Spleen (tissue), 7 donors: ENCODE results near the gene ITPKB.

Experiments
- CTCF ChIP-seq, 11 experiments: fragments of 200-600 bp in 7 of 11; fragments of 450-650 bp in 4 of 11; sonication (generic) in 4 of 11; IDR thresholded peaks in 8 of 11; conservative IDR thresholded peaks in 3 of 11; 1 replicate in 7 of 11; 2 replicates in 4 of 11; pipeline versions ENCODE4 v1.4.0 to v1.8.0; 2016 to 2021; ENCODE audit warnings: antibody characterized with exemption in 11 of 11, inconsistent platforms in 4 of 11, mild to moderate bottlenecking in 1 of 11
- POLR2A ChIP-seq, 3 donors: fragments of 450-650 bp; IDR thresholded peaks; one replicate each; pipeline ENCODE4 v1.5.1; 2017; ENCODE audit warnings: antibody characterized with exemption in 3 of 3, mild to moderate bottlenecking in 1 of 3
- POLR2AphosphoS5 ChIP-seq, 3 donors: sonication (generic); formaldehyde crosslinking; IDR thresholded peaks; one replicate each; pipeline ENCODE4 v1.5.1; 2017; ENCODE audit warnings: antibody characterized with exemption in 3 of 3
- donor health status: DM: no; HTN: no; CAD: no; lungs with moderate emphysema.
- donor health status: DM: no; HTN: no; CAD: no.
- donor health status: DM: no; HTN: no; CAD: no.

- TF ChIP-seq CTCF (IDR thresholded peaks at IDR 0.05 in 8 of 11, conservative IDR thresholded peaks at IDR 0.05 in 3 of 11) (no peak), POLR2A (IDR thresholded peaks at IDR 0.05) (no peak), POLR2AphosphoS5 (IDR thresholded peaks at IDR 0.05) (no peak)
Measured at GRCh38 chr1:226654046-226654667, 84.9 kb downstream of the ITPKB start.
